Brain pericyte (primary cell): ENCODE data around the gene CAMKMT.

Source experiments
- DNase-seq: peaks from one replicate; pipeline ENCODE4 v3.0.0-alpha.2; 2012; ENCODE audit warnings: low read depth, low spot score

The CAMKMT gene

DNA sequence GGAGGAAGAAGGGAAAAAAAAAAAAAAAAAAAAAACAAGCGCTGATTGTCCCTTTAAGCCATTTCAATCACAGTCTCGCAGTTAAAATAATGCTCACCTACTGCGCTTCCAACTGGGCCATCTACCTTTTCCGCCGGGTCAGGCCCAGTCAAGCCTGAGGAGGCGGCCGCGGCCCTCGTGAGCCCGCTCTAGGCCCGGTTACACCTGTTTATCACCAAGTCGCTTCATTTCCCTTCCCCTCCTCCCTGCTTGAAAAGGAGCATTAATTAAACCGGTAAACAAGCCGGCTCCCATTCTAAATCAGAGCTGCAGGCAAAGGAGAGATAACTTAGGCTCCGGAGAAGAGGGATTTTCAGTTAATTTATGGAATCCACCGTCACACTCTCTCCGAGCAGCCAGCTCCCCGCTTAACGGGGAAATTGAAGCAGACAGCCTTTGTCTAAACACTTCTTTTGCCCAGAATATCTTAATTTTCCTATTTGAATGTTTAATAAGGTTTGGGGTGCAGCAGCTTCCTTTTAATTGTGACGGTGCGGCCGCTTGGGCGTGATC lies 439.6 kb downstream of the CAMKMT start:
- DNase-seq = no peak

DNA sequence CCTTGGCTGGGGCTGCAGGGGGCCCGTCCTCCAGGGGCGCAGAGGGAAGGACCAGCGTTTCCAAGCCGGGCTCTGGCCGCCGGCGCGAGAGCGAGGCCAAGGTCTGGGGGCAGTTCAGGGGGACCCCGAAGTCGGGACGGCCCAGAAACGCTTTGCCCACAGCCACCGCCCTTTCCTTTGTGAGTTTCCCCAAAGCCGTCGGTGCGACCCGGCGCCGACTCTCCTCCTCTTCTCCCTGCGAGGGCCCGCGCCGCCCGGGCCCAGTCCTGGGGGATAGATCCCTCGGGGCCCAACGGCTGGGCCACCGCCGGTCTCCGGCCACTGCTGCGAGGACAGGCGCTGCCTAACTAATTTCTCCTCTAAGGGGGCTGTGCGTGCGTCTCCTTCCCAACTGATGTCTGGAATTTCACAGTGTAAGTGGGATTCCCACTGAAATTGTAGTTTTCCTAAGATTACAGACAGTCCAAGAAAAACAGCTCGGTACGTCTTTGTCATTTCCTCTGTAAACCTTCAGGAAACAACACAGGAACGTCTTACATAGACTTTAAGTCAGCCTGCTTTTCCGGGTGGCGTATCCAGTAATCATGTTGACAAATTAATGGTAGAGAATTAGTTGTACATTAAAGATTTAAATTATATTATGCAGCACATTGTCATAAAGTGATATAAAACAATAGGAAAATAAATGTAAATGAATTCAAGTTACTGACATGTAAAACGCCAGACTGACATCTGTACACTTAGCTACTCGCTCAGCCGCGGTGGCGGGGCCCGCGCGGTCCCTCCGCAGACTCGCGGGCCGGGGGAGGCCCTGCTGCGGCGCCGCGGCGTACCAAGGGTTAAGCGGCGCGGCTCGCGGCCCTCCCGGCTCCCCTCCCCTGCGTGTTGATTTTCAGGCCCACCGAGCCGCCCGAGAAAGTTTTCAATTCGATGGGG lies 440.4 kb downstream of the CAMKMT start:
- DNase-seq = no peak

DNA sequence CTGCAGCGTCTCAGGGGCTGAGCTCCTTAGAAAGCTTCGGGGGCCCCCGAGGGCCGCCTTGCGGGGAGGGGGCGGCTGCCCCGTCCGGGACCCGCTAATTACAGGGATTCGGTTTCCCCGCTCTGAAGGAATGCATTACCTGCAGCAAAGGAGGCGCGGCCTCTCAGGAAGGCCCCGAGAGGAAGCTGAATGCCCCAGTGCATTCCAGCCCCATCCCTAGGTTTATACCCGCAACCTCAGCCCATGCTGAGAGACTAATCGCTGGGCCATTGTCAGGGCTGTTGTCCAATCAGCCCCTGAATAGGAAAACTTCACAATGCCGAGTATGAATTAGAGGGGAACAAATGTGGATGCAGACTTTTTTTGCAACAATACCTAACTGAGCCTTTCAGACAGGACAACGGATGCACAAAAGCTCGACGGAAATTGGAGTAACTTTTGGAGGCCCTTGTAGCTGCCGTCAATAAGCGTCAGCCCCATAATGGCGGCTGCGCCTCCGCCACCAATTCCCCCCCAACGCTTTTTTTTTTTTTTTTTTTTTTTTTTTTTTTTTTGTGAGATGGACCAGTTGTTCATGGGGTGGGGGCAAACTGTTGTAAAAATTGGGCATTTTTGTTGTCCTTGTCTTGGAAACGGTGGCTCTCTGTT lies 441.2 kb downstream of the CAMKMT start:
- no peak for DNase-seq

DNA sequence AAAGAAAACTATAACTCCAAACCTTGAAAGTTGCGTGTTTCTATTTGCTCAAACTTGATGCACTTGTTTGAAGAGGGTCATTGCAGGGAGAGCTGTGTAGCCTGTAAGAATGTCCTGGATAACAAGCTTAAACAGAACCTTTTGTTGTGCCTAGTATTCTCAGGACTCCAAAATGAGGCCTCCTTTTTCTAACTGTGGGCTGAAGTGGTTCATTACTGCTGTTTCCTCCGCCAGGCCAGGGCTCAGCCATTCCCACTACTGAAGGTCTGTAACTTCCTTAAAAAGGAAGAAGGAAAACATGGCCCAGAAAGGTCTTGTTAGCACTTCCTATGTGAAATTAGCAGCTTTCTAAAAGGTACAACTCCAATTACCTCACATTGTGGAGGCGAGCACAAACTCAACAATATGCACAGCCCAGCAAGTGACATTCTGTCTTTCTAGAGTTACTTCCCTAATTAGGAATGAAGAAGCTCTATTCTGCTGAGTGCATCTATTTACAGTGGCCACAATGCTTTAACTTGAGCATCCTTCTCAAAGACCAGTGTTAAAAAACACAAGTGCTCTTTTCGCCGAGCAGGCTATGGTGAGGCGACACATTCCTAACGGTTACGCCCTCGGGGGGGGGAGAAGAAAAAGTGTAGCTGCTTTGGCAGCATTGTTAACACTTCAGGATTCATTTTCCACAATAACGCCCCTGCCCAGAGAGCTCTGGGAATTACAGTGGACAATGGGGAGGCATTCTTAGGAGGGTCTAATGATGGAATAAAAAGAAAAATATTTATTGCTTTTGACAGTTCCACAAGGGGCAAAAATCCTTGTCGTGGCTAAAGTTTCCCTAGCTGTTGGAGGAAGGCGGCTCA lies 442.9 kb downstream of the CAMKMT start:
- DNase-seq = no peak

DNA sequence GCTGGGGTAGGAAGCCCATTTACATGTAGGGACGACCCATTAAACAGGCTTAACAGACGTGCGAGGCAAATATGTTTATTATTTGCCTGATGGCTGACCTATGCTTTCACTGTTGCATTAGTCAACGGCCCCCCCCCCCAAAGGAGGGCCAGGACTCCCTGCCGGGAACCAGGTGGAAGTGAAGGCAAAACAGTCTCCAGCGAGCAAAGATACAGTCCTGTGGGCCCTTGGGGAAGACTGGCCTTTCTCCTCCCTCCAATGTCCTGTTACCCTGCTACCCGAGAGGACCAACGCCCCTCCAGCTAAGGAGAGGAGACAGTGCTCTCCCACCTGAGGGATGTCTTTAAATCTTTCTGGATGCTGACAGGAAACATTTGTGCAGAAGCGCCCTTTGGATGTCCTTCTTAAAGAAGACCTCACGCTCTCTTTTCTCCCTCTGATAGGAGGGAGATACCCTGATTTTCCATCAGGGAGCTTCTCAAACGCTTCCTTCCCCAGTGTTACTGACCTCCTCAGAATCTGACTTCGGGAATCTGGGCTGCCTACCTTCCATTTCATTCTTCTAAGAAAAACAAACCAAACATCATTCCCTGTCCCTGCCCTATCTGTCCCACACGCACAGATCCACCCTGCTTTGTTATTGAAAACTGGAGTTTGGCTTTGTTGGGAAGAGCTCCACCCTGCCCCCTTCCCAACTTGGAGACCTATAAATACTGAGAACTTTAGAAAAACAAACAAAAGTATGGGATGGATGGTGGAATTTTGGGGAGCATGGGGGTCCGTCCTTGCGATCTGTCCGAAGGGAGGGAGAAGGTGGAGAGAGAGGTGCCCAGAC lies 443.9 kb downstream of the CAMKMT start:
- DNase-seq = no peak

DNA sequence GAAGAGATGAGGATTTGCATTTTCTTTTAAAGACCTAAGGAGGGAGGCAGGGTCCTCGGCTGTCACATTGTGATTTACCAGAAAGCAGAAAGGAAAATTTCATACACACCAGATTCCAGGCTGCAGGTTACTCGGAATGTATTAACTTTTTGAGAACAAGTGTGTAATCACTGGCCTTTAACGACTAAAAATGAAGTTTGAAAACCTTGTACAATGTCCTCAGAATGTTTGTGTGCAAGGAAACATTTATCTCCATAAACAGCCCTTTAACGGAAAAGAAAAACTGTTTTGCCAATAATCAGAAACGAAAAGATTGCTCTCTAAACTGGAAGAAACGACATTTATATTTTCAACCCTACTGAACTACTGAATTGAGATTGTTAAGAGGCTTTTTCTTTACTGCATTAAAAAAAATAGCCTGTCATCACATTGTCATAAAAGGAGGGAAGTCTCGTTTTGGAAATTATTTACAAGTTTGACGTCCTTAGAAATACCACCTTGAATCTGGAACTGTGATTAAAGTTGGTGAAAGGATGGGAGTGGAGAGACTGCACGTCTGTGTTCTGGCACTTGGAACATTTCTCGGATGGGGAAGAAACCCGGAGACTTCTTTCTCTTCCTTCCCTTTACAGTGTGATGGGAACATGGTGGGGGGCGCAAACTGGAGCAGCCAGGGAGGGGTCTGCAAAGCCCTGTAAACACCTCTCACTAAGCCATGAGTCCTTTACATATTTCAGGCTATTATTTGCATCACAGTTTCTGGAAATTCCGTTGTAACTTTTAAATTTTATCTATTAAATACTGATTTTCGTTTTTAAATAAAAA lies 445.7 kb downstream of the CAMKMT start:
- DNase-seq = no peak

DNA sequence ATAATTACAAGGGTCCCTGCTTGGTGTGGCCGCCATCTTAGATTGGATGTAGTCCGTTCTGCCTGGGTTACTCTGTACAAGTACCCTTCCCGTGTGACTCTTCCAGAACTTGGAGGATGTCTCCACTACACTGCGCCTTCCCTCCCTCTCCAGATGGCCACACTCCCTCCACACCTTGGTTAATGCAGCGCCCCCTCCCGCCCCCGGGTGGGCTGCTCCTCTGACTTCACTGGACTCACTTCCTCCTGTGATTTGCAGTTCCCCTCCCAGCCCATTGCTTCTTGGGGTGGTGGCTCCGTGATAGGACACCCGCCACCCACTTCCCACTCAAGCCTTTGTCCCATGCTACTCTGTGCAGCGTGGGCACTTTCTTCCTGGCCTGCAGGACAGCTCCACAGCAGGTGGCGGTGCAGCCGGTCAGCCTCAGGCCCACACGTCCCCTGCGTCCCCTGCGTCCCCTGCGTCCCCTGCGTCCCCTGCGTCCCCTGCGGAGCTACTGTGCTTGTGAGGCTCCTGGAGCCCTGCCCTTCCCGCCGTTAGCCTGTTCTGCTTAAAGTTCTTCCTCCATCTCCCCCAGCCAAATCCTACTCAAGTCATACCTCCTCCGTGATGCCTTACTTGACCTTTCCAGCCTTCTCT lies 449.3 kb downstream of the CAMKMT start:
- no peak for DNase-seq

DNA sequence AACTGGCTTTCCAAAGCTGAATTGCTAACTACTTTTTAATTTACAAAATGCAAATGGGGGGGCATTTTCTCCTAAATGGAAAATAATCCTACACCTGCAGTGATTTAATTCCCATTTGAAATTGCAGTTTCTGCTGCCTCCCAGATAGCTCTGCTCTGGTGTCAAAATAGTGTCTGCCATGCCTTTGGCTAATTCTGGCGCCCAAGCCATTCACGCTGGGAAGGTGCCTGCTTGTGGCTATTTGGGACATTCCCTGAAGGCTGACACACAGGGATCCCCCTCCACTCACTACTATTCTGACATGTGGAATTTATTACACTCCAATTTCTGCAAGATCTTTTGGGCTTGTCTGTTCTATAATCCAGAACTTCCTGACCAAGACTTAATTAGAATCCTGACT lies 451.4 kb downstream of the CAMKMT start:
- no peak for DNase-seq

DNA sequence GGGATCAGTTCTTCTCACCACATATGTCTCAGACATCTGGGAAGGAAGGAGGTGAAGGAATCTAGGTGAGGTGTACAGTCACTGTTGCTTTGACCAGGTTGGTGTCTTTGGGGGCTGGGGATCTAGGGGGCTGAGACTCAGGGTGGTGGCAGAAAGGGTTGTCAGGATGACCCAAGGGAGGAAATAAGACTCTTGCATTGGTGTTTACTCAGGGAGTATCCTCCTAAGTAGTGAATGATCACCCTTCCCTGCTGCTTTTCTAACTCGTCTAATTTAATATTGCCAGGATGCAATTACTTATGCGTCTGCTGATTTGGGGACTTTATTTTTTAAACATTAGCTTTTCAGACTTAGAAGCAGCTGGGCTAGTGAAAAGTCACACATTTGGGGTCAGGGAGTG lies 451.9 kb downstream of the CAMKMT start:
- DNase-seq = no peak

DNA sequence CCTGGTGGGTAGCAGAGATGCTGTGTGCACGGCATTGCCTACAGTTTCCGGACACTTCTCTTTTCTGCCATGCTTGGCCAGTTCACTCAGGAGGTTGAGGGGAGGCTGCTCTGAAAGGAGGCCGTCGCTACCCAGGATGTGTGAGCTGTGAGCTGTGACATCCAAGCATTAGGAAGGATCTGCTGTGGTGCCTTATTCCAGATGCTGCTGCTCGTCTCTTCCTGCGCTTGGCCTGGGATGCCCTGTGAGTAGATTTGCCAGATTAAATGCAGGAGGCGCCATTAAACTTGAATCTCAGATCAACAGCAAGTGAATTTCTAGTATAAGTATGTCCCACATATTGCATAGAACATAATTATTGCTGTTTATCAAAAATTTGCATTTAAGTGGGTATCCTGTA lies 455.5 kb downstream of the CAMKMT start:
- no peak for DNase-seq

DNA sequence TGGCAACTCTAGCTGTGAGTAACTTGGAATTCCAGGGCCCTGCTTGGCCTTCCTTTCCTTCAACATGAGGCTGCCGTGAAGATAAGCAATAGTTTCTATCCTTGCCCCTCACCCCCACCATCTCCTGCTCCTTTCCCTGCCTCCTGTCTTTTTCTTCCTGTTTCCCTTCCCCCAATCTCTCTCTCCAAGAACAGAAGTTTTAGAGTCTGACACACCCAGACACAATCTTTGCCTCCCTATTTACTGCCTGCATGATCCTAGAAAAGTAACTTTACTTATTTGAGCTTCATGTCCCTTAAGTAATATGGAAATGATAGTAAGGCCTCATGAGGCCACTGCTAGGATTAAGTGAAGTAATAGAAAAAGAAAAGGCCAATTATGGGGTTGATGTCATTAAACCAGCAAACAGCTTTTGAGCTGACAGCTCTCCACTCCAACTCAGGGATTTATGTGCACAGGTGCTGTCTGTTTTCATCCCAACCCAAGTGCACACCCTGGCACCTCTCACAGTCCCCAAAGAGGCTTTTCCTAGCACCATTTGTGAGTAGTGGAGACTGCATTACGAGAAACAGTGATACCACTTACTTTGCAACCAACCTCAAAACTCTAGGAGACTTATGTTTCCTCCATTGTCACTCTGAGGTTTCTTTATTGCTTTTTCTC lies 456.1 kb downstream of the CAMKMT start:
- no peak for DNase-seq

DNA sequence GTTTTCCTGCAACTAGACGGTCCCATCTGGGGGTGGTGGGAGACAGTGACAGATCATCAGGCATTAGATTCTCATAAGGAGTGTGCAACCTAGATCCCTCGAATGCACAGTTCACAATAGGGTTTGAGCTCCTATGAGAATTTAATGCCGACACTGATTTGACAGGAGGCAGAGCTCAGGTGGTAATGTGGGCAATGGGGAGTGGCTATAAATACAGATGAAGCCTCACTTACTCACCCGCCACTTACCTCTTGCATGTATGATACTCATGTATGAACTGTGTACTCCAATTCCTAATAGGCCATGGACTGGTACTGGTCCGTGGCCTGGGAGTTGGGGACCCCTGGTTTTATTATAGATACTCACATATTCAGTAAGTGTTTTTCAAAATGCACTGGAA lies 457.3 kb downstream of the CAMKMT start:
- no peak for DNase-seq

DNA sequence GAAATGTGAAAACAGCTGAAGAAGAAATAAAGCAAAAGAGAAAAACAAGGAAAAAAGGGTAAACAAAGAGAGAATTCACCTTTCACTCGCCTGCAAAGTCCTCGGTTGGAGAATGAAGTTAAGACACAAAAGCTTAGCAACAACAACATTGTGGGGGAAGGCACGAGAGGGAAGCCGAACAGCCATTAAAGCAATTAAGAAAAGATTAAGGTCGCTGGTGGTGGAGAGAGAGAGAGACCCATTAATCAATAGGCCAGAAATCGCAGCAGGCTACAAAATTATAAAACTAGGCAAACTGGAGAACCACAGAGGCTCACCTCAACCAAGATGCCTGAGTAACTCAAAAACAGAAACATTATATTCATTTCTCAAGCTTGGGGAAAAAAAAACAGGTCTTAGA lies 459.8 kb downstream of the CAMKMT start:
- no peak for DNase-seq

DNA sequence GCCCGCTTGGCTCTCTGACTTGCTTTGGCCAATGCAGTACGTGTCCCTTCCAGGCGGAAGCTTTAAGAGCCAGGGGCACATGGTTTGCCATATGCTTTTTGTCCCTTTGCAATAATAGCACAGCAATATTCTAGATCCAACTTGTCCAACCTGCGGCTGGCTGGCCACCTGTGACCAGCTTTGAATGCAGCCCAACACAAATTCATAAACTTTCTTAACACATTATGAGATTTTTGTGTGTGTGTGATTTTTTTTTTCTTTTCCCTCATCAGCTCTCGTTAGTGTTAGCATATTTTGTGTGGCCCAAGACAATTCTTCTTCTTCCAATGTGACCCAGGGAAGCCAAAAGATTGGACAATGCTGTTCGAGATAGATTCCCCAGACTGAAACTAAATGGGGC lies 460.4 kb downstream of the CAMKMT start:
- DNase-seq = no peak
